Measurements from ENCODE around the gene CDH13.

The CDH13 gene

DNA sequence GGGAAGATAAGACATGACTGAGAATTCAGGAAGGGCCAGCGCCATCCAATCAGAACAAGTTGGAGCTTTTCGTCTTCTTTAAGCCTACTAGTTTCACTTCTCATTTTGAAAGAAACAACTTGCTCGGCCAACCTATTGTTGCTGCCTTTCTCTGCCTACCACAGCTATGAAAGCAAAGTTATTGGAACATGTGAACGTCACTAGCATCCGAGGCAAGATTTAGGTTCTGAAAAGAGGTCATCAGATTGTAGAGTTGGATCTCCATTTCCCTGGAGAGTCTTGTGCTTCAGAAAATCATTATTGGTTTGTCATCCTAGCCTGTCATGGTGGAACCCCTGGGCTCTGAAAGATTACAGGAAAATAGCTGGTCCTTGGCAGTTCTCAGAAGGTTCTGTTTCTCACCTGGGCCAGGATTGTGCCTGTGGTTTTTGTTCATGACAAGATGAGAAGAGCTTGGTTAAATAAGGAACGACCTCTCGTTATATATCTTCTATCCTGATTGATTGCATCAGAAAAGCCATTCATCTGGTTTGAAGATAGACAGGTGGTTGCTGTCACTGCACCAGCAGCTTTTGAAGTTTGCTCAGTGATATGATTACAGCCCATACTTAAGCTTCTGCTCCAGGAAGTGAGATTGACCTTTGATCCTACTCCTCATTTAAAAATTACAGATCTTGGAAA is 25.3 kb downstream of the CDH13 start:
- DNase-seq (ENCODE audit: low read depth in 2 of 2): no peak

DNA sequence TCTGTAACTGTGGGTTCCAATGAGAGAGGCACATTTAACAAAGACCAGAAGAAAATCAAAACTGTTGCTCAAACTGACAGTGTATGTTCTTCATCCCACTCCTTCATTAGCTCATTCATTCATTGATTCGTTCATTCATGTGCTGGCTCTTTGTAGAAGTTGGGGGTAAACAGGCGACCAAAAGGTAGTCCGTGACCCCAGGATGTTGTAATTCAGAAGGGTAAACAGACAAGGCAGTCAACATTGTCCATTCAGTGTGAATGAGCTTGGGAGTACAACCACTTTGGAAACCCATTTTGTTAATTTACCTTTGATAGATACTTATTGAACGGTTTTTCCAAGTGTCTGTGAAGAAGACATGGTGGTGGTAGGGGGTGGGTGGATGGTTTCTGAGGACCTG is 26.1 kb downstream of the CDH13 start:
- no peak for DNase-seq (ENCODE audit: low read depth in 2 of 2)

DNA sequence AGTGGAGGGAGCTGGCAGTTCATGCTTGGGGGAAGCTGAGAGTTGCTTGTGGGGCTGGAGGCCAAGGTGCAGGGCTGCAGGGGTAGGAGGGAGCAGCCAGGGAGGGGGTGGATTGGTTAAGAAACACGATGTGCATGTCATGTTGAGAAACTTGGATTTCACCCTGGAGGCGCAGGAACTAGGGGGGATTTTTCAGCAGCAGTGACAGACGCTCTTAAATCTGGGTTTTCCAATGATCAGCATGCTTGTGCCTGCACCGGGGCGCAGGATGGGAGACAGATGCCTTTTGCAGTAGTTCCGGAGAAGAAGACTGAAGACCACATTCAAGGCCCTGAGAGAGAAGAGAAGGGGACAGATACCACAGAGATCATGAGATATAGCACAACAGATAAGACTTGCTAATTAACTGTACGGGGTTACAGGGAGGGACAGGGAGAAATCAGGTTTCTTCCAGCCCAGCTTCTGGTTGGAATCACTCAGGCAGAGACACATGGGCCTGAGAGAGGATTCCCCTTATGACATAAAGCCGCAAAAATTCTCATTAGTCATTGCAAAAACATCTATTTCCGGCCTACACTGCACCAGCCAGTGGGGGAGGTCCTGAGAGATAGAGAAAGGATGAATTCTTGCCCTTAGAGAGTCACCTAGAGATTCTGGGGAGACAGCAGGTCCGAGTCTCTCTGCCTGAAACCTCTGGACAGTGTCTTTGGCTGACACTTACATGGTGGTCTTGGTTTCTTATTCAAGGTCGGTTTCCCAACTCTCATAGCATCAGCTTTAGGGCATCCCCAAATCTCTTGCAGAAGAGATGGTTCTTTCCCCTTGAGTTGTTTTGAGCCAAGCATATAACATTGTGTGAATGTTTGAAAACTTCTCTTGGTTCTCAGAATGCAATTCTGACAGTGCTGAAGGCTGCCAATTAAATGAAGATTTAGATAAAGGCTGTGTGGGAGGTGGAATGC is 27.1 kb downstream of the CDH13 start:
- peak; percentile 87 to 88 for DNase-seq (ENCODE audit: low read depth in 2 of 2)

DNA sequence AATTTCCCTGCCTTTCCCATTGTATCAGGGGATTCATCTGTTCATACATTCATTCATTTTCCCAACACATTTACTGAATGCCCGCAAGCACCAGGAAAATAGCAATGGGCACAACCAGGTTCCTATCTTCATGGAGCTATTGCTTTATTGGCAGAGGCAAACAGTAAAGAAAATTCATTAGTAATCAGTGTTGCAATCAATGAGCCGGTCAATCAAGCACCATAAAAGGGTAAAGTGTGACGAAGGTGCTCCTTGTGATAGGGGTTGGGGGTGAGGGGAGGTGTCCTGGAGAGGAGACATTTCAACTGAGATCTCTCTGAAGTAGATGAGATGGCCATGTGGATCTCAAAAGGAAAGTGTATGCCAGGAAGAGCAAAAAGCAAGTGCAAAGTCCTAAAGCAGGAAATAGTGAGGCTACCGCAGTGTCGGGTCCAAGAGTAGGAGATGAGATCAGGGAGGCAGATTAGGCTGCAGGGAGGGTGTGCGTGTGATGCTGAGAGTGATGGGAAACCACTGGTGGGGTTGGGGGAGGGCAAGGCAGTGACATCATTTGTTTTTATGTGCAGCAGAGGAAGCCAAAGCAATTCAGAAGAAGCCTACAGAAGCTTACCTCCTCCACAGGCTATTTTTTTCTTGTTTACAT is 28.4 kb downstream of the CDH13 start:
- peak; percentile 74 to 78 for DNase-seq (ENCODE audit: low read depth in 2 of 2)

DNA sequence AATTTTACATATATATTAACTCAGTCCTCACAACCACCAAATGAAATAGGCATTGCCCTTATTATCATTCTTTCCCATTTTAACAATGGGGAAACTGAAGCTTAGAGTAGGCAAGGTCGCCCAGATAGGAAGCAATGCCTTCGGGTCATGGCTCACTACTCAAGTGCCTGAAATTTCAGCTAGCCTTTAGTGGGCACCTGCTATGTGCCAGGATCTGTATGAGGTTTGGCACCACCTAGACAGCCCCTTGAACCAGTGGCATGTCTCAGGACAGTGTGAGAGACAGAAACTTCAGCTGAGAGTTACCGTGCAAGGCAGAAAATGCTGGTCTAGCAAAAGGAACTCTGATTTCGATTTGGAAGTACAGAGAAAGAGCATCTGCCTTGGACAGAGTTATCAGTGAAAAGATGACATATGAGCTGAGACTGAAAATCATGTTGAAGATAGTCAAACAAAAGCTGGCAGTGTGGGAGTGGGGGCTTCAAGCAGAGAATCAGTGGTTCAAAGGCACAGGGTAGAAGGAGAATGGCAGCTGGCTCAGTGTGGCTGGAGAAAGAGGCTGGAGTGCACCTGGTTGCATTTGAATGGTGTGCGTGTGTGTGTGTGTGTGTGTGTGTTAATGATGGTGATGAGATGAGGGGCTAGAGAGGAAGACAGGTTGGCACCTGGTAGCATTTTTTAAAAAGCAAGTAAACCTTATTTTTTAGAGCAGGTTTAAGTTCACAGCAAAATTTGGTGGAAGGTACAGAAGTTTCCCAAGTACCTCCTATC is 29.1 kb downstream of the CDH13 start:
- DNase-seq (ENCODE audit: low read depth in 2 of 2): no peak

DNA sequence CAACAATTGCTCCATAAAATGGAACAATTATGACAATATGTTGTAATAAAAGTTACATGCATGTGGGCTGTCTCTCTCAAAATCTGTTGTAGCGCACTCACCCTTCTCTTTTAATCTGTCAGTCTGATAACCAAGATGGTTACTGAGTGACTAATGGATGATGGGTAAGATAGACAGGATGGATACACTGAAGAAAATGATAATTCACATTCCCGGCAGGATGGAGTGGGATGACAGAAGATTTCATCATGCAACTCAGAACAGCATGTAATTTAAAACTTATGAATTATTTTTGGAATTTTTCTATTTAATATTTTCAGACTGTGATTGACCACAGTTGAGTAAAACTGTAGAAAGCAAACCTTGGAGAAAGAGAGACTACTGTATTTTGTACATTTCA is 30.5 kb downstream of the CDH13 start:
- peak; percentile 84 to 87 for DNase-seq (ENCODE audit: low read depth in 2 of 2)

DNA sequence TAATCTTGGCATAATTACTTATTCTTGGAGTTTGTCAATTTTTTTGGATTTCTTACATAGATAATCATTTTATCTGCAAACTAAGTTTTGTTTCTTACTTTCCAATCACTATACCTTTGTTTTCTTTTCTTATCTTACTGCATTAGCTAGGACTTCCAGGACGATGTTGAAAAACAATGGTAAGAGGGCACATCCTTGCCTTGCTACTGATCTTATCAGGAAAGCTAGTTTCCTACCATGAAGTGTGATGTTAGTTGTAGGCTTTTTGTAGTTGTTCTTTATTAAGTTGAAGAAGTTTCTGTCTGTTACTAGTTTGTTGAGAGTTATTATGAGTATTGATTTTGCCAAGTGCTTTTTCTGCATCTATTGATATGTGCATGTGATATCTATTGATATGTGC is 31.0 kb downstream of the CDH13 start:
- no peak for DNase-seq (ENCODE audit: low read depth in 2 of 2)

DNA sequence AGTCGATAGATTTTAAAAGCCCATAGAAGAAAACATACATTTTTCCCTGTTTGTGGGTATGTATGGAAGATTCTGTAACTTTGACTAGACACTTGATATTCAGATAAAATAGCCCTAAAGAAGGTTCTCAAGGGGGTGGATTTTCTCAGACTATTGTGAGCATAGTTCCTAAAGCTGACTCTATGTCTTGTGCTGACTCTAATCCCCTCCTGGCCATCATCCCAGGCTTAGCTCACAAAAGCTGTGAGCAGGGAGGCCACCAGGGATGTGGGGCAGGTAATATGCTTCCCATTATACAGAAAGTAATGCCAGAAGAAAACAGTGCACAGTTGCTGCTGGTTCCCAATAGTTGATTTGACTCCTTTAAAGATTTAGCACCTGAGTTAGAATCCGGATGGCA is 32.0 kb downstream of the CDH13 start:
- peak in 1 of 2 experiments; percentile 12 for DNase-seq (ENCODE audit: low read depth in 2 of 2)

DNA sequence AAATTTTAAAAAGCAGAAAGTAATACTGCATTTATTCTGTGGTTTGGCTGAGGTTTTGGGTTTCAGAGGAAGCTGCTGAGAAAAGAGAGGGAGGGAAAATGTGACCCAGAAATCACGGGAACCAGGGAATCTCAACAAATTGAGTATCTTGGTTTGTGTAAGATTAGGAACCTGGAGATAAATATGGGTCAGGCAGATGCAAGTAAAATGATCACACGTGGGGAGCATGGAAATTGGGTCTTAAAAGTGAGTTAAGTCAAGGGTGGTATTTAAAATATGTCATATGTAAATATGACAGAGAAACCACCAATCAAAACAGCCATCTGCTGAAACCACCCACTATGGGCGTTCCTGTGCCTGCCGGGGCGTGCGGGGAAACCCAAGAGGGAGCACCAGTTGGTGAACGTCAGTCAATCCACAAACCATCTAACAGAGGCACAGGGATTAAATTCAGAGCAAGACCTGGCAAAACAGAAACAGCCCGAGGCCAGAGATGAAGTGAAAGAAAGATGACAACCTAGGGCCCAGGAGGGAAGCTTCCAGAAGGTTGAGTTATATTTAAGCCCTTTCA is 33.4 kb downstream of the CDH13 start:
- peak in 1 of 2 experiments; percentile 31 for DNase-seq (ENCODE audit: low read depth in 2 of 2)

DNA sequence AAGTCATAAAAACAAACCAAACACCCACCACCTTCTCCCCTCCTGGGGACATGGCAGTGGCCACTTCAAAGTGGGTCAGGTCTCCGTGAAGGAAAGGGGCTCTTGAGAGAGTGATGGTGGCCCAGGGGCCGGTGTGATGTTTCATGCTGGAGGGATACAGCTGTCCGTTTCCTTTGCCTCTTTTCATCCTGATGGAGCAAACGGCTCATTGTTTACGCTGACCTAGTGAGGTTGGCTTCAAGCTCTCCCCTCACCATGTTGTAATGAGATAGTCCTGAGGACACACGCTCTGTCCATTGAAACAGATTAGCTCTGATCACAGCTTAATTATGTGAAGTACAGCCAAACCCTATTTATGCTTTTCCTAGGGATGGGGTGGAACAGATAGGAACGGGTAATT is 34.2 kb downstream of the CDH13 start:
- no peak for DNase-seq (ENCODE audit: low read depth in 2 of 2)

DNA sequence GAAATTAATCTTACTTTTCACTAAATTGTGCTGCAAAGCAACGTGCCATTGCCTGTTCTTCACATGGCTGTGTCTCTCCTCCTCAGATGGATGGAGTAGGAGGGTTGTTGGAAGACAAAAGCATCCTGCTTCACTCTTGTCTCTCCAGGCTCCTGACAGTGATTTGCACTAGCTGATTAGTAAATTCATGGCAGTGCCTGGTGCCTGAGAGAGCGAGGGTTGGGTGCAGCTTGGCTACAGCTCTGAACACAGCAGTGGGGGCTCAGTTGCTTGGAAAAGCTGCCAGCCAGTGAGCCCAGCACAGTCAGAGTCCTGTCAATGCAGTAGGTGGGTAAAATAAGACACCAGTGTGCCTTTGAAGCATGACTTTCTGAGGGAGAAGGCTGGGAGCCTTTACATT is 37.4 kb downstream of the CDH13 start:
- DNase-seq (ENCODE audit: low read depth in 2 of 2): no peak

DNA sequence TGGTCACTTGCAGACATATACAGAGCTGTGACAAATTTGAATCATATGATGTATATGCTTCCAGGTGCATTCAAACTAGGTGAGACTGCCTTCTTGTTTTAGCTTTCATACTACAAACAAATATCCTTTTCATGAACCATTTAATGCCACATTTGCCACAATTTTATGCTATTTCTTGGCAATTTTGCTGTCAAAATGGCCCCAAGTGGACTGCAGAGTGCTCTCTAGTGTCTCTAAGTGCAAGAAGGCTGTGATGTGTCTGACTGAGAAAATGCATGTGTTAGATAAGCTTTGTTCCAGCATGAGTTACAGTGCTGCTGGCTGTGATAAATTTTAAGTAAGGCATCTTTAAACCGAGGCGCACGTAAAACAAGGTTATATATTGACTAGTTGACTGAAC is 38.3 kb downstream of the CDH13 start:
- DNase-seq (ENCODE audit: low read depth in 2 of 2): no peak

DNA sequence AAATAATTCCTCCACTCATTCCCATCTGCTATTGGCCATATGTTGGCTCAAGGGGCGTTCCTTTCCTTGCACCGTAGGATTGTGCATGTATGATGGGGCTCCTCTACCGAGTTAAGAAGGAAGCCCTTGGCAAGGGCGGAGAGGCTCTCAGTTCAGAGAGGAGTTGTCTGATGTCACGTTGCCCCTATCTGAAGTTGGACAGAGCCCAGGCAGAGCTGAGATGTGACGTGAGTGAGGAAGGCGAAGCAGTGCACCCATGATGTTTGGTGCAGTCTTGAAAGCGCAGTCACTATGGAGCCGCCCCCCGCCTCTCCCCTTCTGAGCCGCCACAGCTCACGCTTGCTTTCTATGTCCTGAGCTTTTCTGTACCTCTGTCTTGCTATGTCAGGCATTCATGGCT is 40.7 kb downstream of the CDH13 start:
- no peak for DNase-seq (ENCODE audit: low read depth in 2 of 2)

DNA sequence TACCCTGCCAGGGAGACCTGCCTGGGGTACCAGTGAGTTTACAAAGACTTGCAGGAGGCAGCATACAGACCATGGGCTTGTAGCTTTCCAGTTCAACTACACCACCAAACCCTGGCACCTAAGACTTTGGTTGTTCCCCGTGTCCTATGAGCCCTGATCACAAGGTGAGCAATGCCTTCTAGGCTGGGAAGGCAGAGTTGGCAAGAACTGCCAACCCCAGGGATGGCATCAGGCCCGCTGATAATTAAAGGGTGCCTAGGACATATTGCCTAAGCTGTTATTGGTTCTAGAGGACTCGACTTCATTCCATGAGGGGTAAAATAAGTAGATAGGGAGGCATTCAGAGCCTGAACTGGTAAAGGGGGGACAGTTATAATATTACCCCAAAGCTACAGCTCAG is 41.3 kb downstream of the CDH13 start:
- no peak for DNase-seq (ENCODE audit: low read depth in 2 of 2)

DNA sequence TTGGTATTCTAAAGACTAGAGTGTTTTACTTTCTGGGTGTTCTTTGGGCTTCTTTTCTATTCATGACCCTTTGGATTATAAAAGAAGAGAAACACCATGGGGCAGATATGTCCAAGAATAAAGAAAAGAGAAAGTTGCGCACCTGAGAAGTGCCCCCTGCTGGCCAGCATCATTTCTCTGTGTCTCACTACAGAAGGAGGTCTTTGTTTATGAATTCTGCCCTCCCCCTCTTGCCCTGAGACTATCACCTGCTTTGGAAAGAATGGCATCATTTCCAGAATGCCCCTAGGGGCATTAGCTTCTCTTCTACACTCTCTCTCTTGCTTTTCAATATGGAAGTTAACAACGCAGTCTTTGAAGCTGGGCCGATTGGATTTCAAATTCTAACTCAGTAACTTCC is 45.0 kb downstream of the CDH13 start:
- no peak for DNase-seq (ENCODE audit: low read depth in 2 of 2)

DNA sequence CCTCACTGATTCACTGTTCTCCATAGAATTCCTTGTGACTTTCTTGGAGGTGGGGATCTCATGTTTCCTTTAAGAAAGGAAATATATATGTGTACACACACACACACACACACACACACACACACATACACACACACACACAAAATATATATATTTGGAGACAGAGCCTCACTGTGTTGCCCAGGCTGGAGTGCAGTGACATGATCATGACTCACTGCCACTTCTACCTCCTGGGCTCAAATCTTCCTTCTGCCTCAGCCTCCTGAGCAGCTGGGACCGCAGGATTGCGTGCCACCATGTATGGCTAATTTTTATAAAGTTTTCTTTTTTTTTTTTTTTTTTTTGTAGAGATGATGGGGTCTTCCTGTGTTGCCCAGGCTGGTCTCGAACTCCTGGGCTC is 45.9 kb downstream of the CDH13 start:
- DNase-seq (ENCODE audit: low read depth in 2 of 2): no peak

DNA sequence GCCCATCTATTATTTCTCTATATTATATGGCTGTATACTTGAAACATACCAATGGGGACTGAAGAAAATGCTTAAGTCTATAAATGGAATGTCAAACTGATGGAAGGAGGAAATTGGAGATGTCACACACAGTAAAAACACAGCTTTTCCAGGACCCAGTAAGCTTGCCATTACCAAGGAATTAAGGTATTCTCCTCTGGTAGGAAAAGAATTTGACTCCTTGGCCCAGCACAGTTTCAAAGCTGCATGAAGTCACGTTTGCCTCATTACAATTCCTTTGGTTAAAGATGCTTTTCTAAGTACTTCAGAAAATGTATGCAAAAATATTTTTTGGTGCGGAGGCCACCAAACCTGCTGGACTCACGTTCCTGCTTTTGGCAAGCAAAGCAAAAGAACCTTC is 48.5 kb downstream of the CDH13 start:
- DNase-seq (ENCODE audit: low read depth in 2 of 2): no peak

DNA sequence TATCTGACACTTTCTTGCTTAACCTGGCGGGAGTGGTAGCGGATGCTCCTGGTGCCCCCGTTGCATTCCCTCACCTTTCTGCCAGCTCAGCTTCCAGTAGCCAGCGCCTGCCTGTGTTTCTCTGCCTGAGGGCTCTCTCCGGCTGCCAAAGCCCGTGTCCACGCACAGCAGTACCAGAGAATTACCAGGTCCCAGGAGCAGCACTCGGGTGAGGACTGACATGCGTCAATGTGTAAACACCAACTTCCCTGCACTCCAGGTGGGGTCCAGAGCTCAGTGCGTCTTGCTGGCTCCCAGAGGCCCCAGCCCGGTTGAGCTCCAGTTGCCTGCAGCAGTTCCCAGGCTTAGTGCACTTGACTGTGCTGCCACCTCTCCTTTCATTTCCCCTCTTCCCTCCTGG is 54.8 kb downstream of the CDH13 start:
- no peak for DNase-seq (ENCODE audit: low read depth in 2 of 2)

DNA sequence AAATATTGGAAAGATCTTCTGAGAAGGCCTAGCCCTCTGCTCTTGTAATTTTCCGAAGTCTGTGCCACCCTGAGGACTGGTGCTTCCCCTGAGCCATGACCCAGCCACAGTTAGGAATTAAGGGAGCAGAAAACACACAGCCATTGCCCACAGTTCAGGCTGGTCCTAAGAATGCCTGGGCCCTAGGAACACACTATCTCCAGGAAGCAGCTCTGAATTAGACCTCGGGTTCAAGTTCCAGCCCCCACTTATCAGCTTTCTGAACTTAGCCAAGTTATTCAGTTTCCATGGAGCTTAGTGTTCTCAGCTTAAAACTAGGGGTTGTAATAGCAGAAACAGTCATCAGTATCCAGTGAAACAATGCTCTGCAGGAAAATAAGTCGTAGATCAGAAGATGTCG is 56.0 kb downstream of the CDH13 start:
- no peak for DNase-seq (ENCODE audit: low read depth in 2 of 2)

DNA sequence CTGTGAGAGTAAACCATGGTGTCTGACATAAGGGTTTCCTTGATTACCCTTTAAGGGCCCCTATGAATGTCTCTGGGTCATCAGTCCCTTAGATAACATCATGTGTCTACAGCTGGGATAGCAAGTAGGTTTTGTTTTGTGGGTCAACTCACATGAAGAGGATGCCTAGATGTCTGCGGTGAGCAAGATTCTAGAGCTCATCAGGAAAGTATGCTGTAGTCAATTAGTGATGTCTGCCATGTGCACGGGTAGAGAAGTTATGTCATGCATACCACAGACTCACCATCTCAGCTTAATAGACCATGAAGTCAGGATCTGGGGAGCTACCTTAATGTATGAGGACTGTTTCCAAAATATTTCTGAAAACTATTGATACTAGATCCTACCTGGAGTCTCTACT is 57.5 kb downstream of the CDH13 start:
- DNase-seq (ENCODE audit: low read depth in 2 of 2): no peak

DNA sequence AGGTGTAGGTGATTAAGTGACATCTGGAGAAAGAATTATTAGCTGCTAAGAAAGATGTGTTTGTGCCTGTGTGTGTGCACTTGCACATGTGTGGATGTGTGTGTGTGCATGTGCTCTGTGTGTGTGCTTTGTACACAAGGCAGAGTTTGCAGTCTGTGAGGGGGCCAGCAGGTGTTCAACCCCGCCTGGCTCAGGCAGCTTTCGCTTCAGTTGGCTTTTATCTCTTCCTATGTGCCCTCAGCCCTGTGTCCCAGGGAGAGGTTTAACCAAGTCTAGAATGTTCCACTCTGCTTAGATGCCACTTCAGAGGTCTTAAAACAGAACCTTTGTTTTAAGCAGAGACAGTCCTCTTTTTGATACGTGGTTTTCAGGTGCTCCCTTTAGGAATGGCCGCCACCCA is 58.8 kb downstream of the CDH13 start:
- DNase-seq (ENCODE audit: low read depth in 2 of 2): no peak

All from fibroblast of skin of left biceps (primary cell).